Keratinocyte (primary cell): ENCODE data around the gene MAP7.

Source experiments
- EZH2 ChIP-seq: IDR thresholded peaks from one replicate; pipeline ENCODE4 v1.6.1; 2012; ENCODE audit warnings: inconsistent platforms, mild to moderate bottlenecking, low read length, moderate library complexity
- TF ChIP-seq, protein P1 (sequence below), 3 experiments: IDR thresholded peaks in 1 of 3; conservative IDR thresholded peaks in 1 of 3; optimal IDR thresholded peaks in 1 of 3; 2 replicates in 2 of 3; 3 replicates in 1 of 3; pipeline versions ENCODE3 to v1.5.1; 2011; ENCODE audit warnings: low read length in 3 of 3, mild to moderate bottlenecking in 3 of 3, moderate library complexity in 2 of 3, control low read depth in 1 of 3, inconsistent platforms in 1 of 3; ENCODE audit not compliant: insufficient read depth in 2 of 3; ENCODE audit errors: extremely low read depth in 1 of 3

- TF ChIP-seq, protein P1, sequence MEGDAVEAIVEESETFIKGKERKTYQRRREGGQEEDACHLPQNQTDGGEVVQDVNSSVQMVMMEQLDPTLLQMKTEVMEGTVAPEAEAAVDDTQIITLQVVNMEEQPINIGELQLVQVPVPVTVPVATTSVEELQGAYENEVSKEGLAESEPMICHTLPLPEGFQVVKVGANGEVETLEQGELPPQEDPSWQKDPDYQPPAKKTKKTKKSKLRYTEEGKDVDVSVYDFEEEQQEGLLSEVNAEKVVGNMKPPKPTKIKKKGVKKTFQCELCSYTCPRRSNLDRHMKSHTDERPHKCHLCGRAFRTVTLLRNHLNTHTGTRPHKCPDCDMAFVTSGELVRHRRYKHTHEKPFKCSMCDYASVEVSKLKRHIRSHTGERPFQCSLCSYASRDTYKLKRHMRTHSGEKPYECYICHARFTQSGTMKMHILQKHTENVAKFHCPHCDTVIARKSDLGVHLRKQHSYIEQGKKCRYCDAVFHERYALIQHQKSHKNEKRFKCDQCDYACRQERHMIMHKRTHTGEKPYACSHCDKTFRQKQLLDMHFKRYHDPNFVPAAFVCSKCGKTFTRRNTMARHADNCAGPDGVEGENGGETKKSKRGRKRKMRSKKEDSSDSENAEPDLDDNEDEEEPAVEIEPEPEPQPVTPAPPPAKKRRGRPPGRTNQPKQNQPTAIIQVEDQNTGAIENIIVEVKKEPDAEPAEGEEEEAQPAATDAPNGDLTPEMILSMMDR (optimal IDR thresholded peaks at IDR 0.05 in 1 of 3, IDR thresholded peaks at IDR 0.05 in 1 of 3, conservative IDR thresholded peaks at IDR 0.05 in 1 of 3; ENCODE audit: extremely low read depth in 1 of 3, insufficient read depth in 2 of 3, low read length in 3 of 3): no peak
- TF ChIP-seq EZH2: no peak
Measured at GRCh38 chr6:136511926-136512325, 38.3 kb downstream of the MAP7 start.
